Measurements from ENCODE around the gene CACNA2D3.

The CACNA2D3 gene

DNA sequence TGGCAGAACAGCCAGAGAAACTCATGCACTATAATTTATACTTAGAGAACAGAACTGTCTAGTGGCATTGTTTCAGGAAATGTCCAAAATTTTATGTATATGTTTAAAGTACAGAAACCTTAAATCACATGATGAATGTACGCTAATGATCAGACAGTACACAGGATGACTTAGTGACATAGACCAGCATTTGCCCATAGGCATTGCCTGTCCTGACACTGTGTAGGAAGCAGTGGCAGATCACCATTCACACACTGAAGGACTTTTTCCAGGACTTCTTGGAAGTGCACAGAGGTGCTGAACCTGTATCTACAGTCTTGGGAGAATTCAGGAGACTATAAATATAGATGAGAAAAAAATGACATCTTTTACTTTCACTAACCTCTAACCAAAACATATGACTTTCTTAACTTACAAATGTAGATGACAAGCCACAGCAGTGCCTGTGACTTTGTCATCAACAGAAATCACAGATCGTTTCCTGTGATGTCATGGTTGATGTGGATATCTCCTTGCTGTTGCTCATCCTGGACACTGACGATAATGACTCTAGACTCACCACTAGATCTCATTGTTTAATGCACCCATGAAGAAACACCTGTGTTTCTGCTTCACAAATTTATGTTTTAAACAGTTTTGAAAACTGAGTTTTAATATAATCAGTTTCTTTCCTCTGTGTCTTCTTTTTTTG lies 183.2 kb downstream of the CACNA2D3 start:
- Histone ChIP-seq H3K9ac (ENCODE audit: low read length in 2 of 2) (no peak overlapping the region), H3K27ac (ENCODE audit: low read length) (no peak overlapping the region), H3K36me3 (ENCODE audit: control insufficient read depth in 2 of 2, insufficient read depth in 2 of 2, low read length in 2 of 2) (no peaks in the 10 kb centered on the region), H3K4me3 (ENCODE audit: low read length in 2 of 2) (no peak overlapping the region), H3K27me3 (ENCODE audit: control insufficient read depth in 1 of 2, insufficient read depth in 2 of 2, low read length in 2 of 2) (no peaks in the 10 kb centered on the region), H3K9me3 (ENCODE audit: control insufficient read depth in 2 of 2, low read length in 2 of 2) (peaks cover 4 to 5% of the 10 kb centered on the region in 2 donors), H3K4me1 (ENCODE audit: control insufficient read depth, insufficient read depth, low read length) (peaks cover 4% of the 10 kb centered on the region)

DNA sequence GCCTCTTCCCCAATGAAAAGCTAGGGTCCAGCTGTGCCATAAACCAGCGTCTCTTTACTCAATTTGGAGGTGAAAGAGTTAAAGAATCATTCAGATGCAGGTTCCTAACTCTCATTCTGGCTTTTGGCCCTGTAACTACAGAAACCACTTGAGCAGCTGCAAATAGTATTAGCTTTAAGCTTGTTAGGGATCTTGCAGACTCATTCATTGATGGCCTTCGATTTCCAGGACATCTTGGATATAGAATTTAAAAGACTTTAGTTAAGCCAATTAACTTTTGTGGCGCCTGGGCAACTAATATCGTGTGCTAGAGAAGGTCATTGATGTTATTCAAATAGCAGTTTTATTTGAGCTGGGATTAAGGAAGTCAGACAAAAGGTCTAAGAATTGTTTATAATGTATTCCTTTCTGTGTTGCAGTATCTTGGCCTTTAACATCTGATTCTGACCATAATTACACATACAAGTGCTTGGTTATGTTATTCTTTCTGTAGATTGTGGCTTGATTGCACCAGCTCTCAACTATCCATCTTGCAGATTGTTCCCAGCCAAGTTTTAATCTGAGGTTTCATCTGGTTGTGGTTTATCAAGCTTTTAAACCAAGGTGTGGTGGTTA lies 185.3 kb downstream of the CACNA2D3 start:
- no peak overlapping the region for H3K27ac ChIP-seq (ENCODE audit: low read length)

DNA sequence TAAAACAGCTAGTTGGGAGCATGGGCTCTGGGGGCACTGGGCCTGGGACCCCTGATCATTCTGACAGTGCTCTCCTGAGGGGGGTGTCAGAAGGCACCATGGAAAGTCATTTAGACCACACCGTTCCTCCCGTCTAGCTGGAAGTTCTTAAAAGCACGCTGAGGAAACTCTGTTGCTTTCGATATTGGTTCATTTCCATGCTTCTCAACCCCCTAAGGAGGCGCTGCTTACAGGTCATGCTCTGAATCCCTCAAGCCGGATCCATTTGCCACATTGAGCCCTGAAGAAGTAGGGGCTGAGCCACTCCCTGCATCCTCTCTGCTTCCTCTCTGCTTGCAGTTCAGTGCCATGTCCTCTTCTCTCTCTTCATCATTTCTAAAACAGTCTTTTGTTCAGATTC lies 187.2 kb downstream of the CACNA2D3 start:
- H3K27ac ChIP-seq (ENCODE audit: low read length), result no peak overlapping the region
- peaks cover 1% of the 10 kb centered on the region for H3K4me1 ChIP-seq (ENCODE audit: control insufficient read depth, insufficient read depth, low read length)
- peaks cover 4 to 5% of the 10 kb centered on the region in 2 donors for H3K9me3 ChIP-seq (ENCODE audit: control insufficient read depth in 2 of 2, low read length in 2 of 2)
- H3K27me3 ChIP-seq (ENCODE audit: control insufficient read depth in 1 of 2, insufficient read depth in 2 of 2, low read length in 2 of 2), result no peaks in the 10 kb centered on the region
- no peak overlapping the region for H3K9ac ChIP-seq (ENCODE audit: low read length in 2 of 2)
- no peak overlapping the region for H3K4me3 ChIP-seq (ENCODE audit: low read length in 2 of 2)
- H3K36me3 ChIP-seq (ENCODE audit: control insufficient read depth in 2 of 2, insufficient read depth in 2 of 2, low read length in 2 of 2), result no peaks in the 10 kb centered on the region

More for the DNA sequence above, 185.3 kb downstream of the CACNA2D3 start:
- Histone ChIP-seq H3K9me3 (ENCODE audit: control insufficient read depth in 2 of 2, low read length in 2 of 2) (peaks cover 4 to 5% of the 10 kb centered on the region in 2 donors), H3K36me3 (ENCODE audit: control insufficient read depth in 2 of 2, insufficient read depth in 2 of 2, low read length in 2 of 2) (no peaks in the 10 kb centered on the region), H3K9ac (ENCODE audit: low read length in 2 of 2) (no peak overlapping the region), H3K4me3 (ENCODE audit: low read length in 2 of 2) (no peak overlapping the region), H3K4me1 (ENCODE audit: control insufficient read depth, insufficient read depth, low read length) (peaks cover 4% of the 10 kb centered on the region), H3K27me3 (ENCODE audit: control insufficient read depth in 1 of 2, insufficient read depth in 2 of 2, low read length in 2 of 2) (no peaks in the 10 kb centered on the region)

- Histone ChIP-seq H3K27me3 (ENCODE audit: control insufficient read depth in 1 of 2, insufficient read depth in 2 of 2, low read length in 2 of 2) (no peaks in the 10 kb centered on the region), H3K36me3 (ENCODE audit: control insufficient read depth in 2 of 2, insufficient read depth in 2 of 2, low read length in 2 of 2) (no peaks in the 10 kb centered on the region), H3K4me3 (ENCODE audit: low read length in 2 of 2) (no peak overlapping the region), H3K4me1 (ENCODE audit: control insufficient read depth, insufficient read depth, low read length) (no peaks in the 10 kb centered on the region), H3K9ac (ENCODE audit: low read length in 2 of 2) (no peak overlapping the region), H3K9me3 (ENCODE audit: control insufficient read depth in 2 of 2, low read length in 2 of 2) (peaks cover 4 to 5% of the 10 kb centered on the region in 2 donors), H3K27ac (ENCODE audit: low read length) (no peak overlapping the region)
Observed at GRCh38 chr3:54311211-54311747, 188.9 kb downstream of the CACNA2D3 start.

- Histone ChIP-seq H3K4me3 (ENCODE audit: low read length in 2 of 2) (no peak overlapping the region), H3K9me3 (ENCODE audit: control insufficient read depth in 2 of 2, low read length in 2 of 2) (peaks cover 4 to 5% of the 10 kb centered on the region in 2 donors), H3K27me3 (ENCODE audit: control insufficient read depth in 1 of 2, insufficient read depth in 2 of 2, low read length in 2 of 2) (no peaks in the 10 kb centered on the region), H3K9ac (ENCODE audit: low read length in 2 of 2) (no peak overlapping the region), H3K4me1 (ENCODE audit: control insufficient read depth, insufficient read depth, low read length) (no peaks in the 10 kb centered on the region), H3K36me3 (ENCODE audit: control insufficient read depth in 2 of 2, insufficient read depth in 2 of 2, low read length in 2 of 2) (no peaks in the 10 kb centered on the region), H3K27ac (ENCODE audit: low read length) (no peak overlapping the region)
Observed at GRCh38 chr3:54312156-54312899, 190.0 kb downstream of the CACNA2D3 start.

DNA sequence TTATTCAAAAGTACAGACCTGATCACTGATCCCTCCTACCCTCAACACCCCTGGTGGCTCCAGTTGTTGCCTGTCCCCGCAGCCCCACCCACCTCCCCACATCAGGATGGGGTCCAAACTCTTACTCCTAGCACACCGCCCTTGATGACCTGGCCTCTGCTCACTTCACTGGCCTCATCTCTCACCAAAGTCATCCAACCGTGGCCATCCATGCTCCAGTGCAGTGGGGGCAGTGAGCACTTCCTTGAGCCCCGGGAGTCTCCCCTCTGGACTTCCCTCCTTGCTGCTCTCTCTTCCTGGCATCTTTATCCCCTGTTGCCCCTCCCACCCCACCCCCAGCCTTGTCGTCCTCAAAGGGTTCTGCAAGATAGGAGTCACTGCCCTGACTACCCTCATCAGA lies 191.1 kb downstream of the CACNA2D3 start:
- Histone ChIP-seq H3K4me1 (ENCODE audit: control insufficient read depth, insufficient read depth, low read length) (no peaks in the 10 kb centered on the region), H3K27me3 (ENCODE audit: control insufficient read depth in 1 of 2, insufficient read depth in 2 of 2, low read length in 2 of 2) (no peaks in the 10 kb centered on the region), H3K4me3 (ENCODE audit: low read length in 2 of 2) (no peak overlapping the region), H3K36me3 (ENCODE audit: control insufficient read depth in 2 of 2, insufficient read depth in 2 of 2, low read length in 2 of 2) (no peaks in the 10 kb centered on the region), H3K9ac (ENCODE audit: low read length in 2 of 2) (no peak overlapping the region), H3K27ac (ENCODE audit: low read length) (no peak overlapping the region), H3K9me3 (ENCODE audit: control insufficient read depth in 2 of 2, low read length in 2 of 2) (no peaks in the 10 kb centered on the region)

DNA sequence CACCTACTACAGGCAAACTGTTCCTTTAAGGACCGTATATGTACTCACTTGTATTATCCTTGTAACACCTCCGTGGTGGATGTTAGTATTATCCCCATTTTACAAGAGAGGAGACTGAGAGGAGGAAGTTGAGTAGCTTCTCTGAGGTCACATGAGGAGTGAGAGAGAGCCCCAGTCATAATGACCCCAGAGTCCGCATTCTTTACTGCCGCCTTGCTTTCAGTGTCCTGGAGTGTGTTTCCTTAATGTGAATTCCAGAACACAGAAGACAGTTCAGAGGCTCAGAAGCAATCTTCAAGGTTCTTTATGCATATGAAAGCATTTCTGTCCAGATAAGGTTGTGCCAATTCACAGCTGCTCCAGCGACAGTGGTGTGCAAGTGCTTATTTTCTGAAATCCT lies 199.2 kb downstream of the CACNA2D3 start:
- Histone ChIP-seq H3K4me1 (ENCODE audit: control insufficient read depth, insufficient read depth, low read length) (no peaks in the 10 kb centered on the region), H3K27me3 (ENCODE audit: control insufficient read depth in 1 of 2, insufficient read depth in 2 of 2, low read length in 2 of 2) (no peaks in the 10 kb centered on the region), H3K9ac (ENCODE audit: low read length in 2 of 2) (no peak overlapping the region), H3K9me3 (ENCODE audit: control insufficient read depth in 2 of 2, low read length in 2 of 2) (no peaks in the 10 kb centered on the region), H3K4me3 (ENCODE audit: low read length in 2 of 2) (no peak overlapping the region), H3K27ac (ENCODE audit: low read length) (no peak overlapping the region), H3K36me3 (ENCODE audit: control insufficient read depth in 2 of 2, insufficient read depth in 2 of 2, low read length in 2 of 2) (no peaks in the 10 kb centered on the region)

- no peaks in the 10 kb centered on the region for H3K4me1 ChIP-seq (ENCODE audit: control insufficient read depth, insufficient read depth, low read length)
- no peak overlapping the region for H3K9ac ChIP-seq (ENCODE audit: low read length in 2 of 2)
- no peak overlapping the region for H3K4me3 ChIP-seq (ENCODE audit: low read length in 2 of 2)
- no peak overlapping the region for H3K27ac ChIP-seq (ENCODE audit: low read length)
- H3K36me3 ChIP-seq (ENCODE audit: control insufficient read depth in 2 of 2, insufficient read depth in 2 of 2, low read length in 2 of 2), result no peaks in the 10 kb centered on the region
- H3K27me3 ChIP-seq (ENCODE audit: control insufficient read depth in 1 of 2, insufficient read depth in 2 of 2, low read length in 2 of 2), result no peaks in the 10 kb centered on the region
- H3K9me3 ChIP-seq (ENCODE audit: control insufficient read depth in 2 of 2, low read length in 2 of 2), result no peaks in the 10 kb centered on the region
Observed at GRCh38 chr3:54322354-54322753, 200.0 kb downstream of the CACNA2D3 start.

GRCh38 chr3:54324103-54324502 lies 201.8 kb downstream of the CACNA2D3 start:
- H3K9ac ChIP-seq (ENCODE audit: low read length in 2 of 2), result no peak overlapping the region
- no peak overlapping the region for H3K27ac ChIP-seq (ENCODE audit: low read length)
- H3K4me3 ChIP-seq (ENCODE audit: low read length in 2 of 2), result no peak overlapping the region
- H3K4me1 ChIP-seq (ENCODE audit: control insufficient read depth, insufficient read depth, low read length), result no peaks in the 10 kb centered on the region
- H3K27me3 ChIP-seq (ENCODE audit: control insufficient read depth in 1 of 2, insufficient read depth in 2 of 2, low read length in 2 of 2), result no peaks in the 10 kb centered on the region
- H3K36me3 ChIP-seq (ENCODE audit: control insufficient read depth in 2 of 2, insufficient read depth in 2 of 2, low read length in 2 of 2), result no peaks in the 10 kb centered on the region
- no peaks in the 10 kb centered on the region for H3K9me3 ChIP-seq (ENCODE audit: control insufficient read depth in 2 of 2, low read length in 2 of 2)

- Histone ChIP-seq H3K4me1 (ENCODE audit: control insufficient read depth, insufficient read depth, low read length) (no peaks in the 10 kb centered on the region), H3K9ac (ENCODE audit: low read length in 2 of 2) (no peak overlapping the region), H3K27ac (ENCODE audit: low read length) (no peak overlapping the region), H3K9me3 (ENCODE audit: control insufficient read depth in 2 of 2, low read length in 2 of 2) (no peaks in the 10 kb centered on the region), H3K4me3 (ENCODE audit: low read length in 2 of 2) (no peak overlapping the region), H3K27me3 (ENCODE audit: control insufficient read depth in 1 of 2, insufficient read depth in 2 of 2, low read length in 2 of 2) (no peaks in the 10 kb centered on the region), H3K36me3 (ENCODE audit: control insufficient read depth in 2 of 2, insufficient read depth in 2 of 2, low read length in 2 of 2) (no peaks in the 10 kb centered on the region)
Observed at GRCh38 chr3:54326951-54327350, 204.6 kb downstream of the CACNA2D3 start.

Measured in stomach smooth muscle (tissue), 2 donors.